ENCODE data around the gene BCL11B. TPM values are rescaled to one million over a fixed set of nuclear protein-coding genes. Genes with fewer than 3 reads are reported as not detected.

Gene BCL11B
- total RNA-seq, 1 experiment from 2014 or later: 80.6 TPM

DNA sequence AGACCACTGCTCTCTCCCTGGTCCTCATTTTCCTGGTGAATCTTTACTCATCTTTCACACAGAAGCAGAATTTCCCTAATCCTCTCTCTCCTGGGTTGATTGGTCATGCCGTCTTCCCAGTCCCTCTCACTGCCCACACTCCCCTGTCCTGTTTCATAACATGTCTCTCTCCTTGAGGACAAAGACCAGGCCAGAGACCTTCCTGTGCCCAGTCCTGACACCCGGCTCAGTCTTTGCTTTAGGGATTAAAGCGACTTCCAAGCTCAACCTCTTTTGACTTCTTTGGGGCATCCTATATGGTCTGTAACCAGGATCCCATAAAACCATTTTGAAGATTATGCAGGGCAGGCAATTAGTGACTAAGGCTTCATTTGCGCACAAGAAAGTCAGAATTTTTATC is 105.5 kb downstream of the BCL11B start:
- DNase-seq (ENCODE audit: low spot score): no peak
- ChIA-PET CTCF (no interaction called here), POLR2A (ENCODE audit: low non-redundant PET) (no interaction called here)
- no TSS peak for BruUV-seq (replicated peaks)
- no peak overlapping the region for H3K27ac ChIP-seq (ENCODE audit: low read depth, low read length, poor library complexity, severe bottlenecking)
- no peak for TF ChIP-seq EZH2 (IDR thresholded peaks at IDR 0.05; ENCODE audit: borderline replicate concordance, low read depth, low read length, poor library complexity, severe bottlenecking)
- TF ChIP-seq, protein P1, sequence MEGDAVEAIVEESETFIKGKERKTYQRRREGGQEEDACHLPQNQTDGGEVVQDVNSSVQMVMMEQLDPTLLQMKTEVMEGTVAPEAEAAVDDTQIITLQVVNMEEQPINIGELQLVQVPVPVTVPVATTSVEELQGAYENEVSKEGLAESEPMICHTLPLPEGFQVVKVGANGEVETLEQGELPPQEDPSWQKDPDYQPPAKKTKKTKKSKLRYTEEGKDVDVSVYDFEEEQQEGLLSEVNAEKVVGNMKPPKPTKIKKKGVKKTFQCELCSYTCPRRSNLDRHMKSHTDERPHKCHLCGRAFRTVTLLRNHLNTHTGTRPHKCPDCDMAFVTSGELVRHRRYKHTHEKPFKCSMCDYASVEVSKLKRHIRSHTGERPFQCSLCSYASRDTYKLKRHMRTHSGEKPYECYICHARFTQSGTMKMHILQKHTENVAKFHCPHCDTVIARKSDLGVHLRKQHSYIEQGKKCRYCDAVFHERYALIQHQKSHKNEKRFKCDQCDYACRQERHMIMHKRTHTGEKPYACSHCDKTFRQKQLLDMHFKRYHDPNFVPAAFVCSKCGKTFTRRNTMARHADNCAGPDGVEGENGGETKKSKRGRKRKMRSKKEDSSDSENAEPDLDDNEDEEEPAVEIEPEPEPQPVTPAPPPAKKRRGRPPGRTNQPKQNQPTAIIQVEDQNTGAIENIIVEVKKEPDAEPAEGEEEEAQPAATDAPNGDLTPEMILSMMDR (conservative IDR thresholded peaks at IDR 0.05; ENCODE audit: low read depth, low read length): no peak
- no peak overlapping the region for H3K4me3 ChIP-seq (ENCODE audit: low read depth, low read length, poor library complexity, severe bottlenecking)
- H3K36me3 ChIP-seq (ENCODE audit: insufficient read depth, low read length, poor library complexity, severe bottlenecking): peaks cover 10% of the 10 kb centered on the region
- H3K4me1 ChIP-seq (ENCODE audit: insufficient read depth, low read length, poor library complexity, severe bottlenecking): no peaks in the 10 kb centered on the region
- no peaks in the 10 kb centered on the region for H3K9me3 ChIP-seq (ENCODE audit: low read depth, low read length, poor library complexity, severe bottlenecking)
- intact Hi-C loops (cut with micrococcal nuclease; ENCODE audit: unreplicated experiment): no loop called here
- H3K27me3 ChIP-seq (replicated peaks; ENCODE audit: insufficient read depth, low read depth, low read length, poor library complexity): no peaks in the 10 kb centered on the region

DNA sequence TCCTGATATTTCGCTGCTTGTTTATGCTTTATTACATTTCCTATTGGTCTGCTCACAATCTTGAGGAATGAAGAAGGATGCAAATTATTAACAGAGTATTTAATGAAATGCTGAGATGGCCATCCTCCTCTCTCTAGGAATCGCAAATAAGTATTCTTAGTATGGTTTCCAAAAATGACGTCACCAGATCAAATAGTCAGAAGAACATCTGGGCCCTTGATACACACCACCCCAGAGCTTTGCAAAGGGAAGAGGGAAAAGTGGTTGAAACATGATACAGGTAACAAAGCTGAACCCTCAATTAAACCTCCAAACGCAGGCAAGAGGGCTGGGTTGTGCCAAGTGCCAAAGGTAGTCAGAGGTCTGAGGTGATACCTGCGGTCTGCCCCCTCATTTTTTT is 107.3 kb downstream of the BCL11B start:
- CTCF ChIA-PET: no interaction called here
- Histone ChIP-seq H3K36me3 (ENCODE audit: insufficient read depth, low read length, poor library complexity, severe bottlenecking) (no peaks in the 10 kb centered on the region), H3K4me3 (ENCODE audit: low read depth, low read length, poor library complexity, severe bottlenecking) (no peak overlapping the region), H3K27ac (ENCODE audit: low read depth, low read length, poor library complexity, severe bottlenecking) (no peak overlapping the region), H3K4me1 (ENCODE audit: insufficient read depth, low read length, poor library complexity, severe bottlenecking) (no peaks in the 10 kb centered on the region), H3K27me3 (replicated peaks; ENCODE audit: insufficient read depth, low read depth, low read length, poor library complexity) (no peaks in the 10 kb centered on the region), H3K9me3 (ENCODE audit: low read depth, low read length, poor library complexity, severe bottlenecking) (no peaks in the 10 kb centered on the region)
- DNase-seq (ENCODE audit: low spot score): no peak
- intact Hi-C loops (cut with micrococcal nuclease; ENCODE audit: unreplicated experiment): no loop called here
- BruUV-seq (replicated peaks): no TSS peak
- POLR2A ChIA-PET (ENCODE audit: low non-redundant PET): no interaction called here
- TF ChIP-seq, protein P1 (conservative IDR thresholded peaks at IDR 0.05; ENCODE audit: low read depth, low read length): no peak
- TF ChIP-seq EZH2 (IDR thresholded peaks at IDR 0.05; ENCODE audit: borderline replicate concordance, low read depth, low read length, poor library complexity, severe bottlenecking): no peak

- H3K27me3 ChIP-seq (replicated peaks; ENCODE audit: insufficient read depth, low read depth, low read length, poor library complexity): no peaks in the 10 kb centered on the region
- H3K4me3 ChIP-seq (ENCODE audit: low read depth, low read length, poor library complexity, severe bottlenecking): no peak overlapping the region
- H3K36me3 ChIP-seq (ENCODE audit: insufficient read depth, low read length, poor library complexity, severe bottlenecking): no peaks in the 10 kb centered on the region
- no peaks in the 10 kb centered on the region for H3K4me1 ChIP-seq (ENCODE audit: insufficient read depth, low read length, poor library complexity, severe bottlenecking)
- CTCF ChIA-PET: no interaction called here
- no peak overlapping the region for H3K27ac ChIP-seq (ENCODE audit: low read depth, low read length, poor library complexity, severe bottlenecking)
- TF ChIP-seq EZH2 (IDR thresholded peaks at IDR 0.05; ENCODE audit: borderline replicate concordance, low read depth, low read length, poor library complexity, severe bottlenecking): no peak
- TF ChIP-seq, protein P1 (conservative IDR thresholded peaks at IDR 0.05; ENCODE audit: low read depth, low read length): no peak
- DNase-seq (ENCODE audit: low spot score): no peak
- POLR2A ChIA-PET (ENCODE audit: low non-redundant PET): no interaction called here
- H3K9me3 ChIP-seq (ENCODE audit: low read depth, low read length, poor library complexity, severe bottlenecking): no peaks in the 10 kb centered on the region
- intact Hi-C loops (cut with micrococcal nuclease; ENCODE audit: unreplicated experiment): no loop called here
- no TSS peak for BruUV-seq (replicated peaks)
Measured at GRCh38 chr14:99163446-99163845, 108.6 kb downstream of the BCL11B start.

All from A673 (cell line).